Activated CD8-positive, alpha-beta memory T cell treated with anti-CD3 and anti-CD28 coated beads, Interleukin-2, amount 50 U/mL, for 1 hour (primary cell): ENCODE data around the gene RASL10A.

ENCODE experiments used
- DNase-seq: peaks from one replicate; pipeline ENCODE4 v3.0.0-alpha.2; 2020; ENCODE audit errors: extremely low read depth

The RASL10A gene

GRCh38 chr22:29339381-29340235 lies 24.1 kb upstream of the RASL10A start:
- no peak for DNase-seq

DNA sequence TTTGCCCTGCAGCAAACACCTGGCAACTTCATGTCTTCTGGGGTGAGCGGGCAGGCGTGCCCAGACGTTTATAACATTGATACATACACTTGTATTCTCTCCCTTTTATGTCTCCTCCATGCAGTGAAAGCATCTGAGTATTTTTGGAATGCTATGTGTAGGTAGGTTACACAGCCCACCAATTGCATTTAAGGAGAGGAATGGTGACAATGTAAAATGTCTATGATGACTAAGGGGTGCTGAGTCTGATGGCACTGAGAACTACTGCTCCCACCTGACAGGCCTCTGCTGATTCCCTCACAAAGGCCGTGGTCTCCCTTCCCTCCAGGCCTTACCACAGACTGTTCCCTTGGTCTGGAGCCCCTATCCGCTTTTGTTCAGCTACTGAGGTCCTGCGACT lies 22.9 kb upstream of the RASL10A start:
- no peak for DNase-seq

DNA sequence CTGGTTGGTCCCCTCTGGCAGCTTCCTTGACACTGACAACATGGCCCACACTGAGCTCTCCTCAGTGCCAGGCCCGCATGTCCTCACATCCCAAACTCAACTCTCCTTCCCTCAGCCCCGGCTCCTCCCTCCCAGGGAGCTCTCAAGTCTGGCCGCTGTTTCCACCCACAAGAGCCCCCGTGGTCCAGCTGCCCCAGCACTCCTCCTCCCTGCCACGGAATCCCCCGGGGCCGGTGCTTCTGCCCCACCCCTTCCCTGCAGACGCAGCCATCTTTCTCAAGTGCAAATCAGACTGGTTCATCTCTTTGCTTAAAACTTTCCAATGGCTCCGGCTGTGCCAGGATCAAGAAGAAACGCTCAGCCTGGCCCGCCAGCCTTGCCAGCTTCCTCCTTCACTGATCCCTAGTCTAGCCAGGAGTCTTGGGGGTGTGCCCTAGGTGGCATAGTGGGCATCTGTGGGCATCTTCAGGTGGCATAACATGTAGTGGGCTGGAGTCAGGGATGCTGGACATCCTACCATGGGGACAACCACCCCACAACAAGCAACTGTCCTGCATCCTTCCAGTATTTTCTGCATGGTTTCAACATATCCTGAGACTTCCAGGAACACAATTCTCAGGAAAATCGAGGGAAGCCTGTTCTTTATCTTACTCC lies 22.3 kb upstream of the RASL10A start:
- no peak for DNase-seq

GRCh38 chr22:29336751-29337490 lies 21.4 kb upstream of the RASL10A start:
- DNase-seq = no peak

GRCh38 chr22:29335656-29336055 lies 20.2 kb upstream of the RASL10A start:
- no peak for DNase-seq

GRCh38 chr22:29334696-29335344 lies 19.3 kb upstream of the RASL10A start:
- DNase-seq = no peak

GRCh38 chr22:29334148-29334547 lies 18.7 kb upstream of the RASL10A start:
- DNase-seq = no peak

DNA sequence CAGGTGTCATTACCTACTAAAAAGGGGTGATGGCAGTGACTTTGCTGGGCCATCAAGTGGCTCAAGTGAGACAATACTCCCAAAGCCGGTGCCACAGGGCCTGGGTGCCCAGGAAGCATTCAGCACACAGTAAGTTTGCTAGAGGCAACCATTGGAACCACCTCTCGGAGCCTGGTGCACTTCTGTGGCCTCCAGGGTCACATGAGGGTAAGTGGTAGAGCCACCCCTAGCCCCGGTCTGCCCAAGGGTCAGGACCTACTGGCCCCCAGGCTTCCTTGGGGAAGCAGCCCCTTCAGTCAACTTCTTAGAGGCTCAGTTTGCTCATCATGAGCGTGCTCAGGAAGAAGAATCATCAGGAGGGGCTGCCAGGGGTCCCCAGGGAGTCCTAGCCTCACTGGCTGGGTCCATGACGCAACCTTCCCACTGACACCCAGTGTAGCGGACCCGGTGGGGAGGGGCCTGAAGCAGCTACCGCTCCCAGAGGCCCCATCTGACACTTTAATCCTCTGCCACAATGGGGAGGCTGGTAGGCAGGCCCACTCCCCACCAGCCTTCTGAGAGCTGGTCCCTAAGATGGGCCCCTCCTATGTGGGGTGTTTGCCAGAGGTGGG lies 17.5 kb upstream of the RASL10A start:
- DNase-seq = no peak

DNA sequence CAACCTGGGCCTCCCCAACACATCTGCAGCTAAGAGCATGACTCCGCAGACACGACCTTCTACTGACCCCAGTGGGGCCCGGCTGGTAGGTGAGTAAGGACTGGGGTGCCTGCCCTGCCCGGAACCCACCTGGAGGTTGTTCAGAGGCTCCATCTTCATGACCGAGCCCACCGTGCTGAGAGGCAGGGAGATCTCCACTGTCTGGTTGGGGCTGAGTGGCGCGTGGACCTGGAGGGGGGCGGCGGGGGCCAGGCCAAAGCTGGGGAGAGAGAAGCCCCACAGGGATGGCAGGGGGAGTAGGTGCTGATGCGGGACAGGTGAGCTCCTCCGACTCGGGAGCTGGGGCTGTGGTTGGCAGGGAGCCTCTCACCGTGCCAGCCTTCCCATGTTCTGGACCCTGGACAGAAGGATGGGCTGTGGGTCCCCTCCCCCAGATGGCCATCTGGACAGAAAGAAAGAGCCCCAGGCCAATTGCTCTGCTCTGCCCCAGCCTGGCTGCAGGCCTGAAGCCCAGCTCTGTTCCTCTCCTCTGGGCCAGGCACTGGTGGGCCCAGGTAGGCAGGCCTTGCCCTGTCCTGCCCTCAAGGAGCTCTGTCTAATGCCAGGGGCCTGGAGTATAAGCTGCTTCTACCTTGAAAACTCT lies 16.3 kb upstream of the RASL10A start:
- no peak for DNase-seq

DNA sequence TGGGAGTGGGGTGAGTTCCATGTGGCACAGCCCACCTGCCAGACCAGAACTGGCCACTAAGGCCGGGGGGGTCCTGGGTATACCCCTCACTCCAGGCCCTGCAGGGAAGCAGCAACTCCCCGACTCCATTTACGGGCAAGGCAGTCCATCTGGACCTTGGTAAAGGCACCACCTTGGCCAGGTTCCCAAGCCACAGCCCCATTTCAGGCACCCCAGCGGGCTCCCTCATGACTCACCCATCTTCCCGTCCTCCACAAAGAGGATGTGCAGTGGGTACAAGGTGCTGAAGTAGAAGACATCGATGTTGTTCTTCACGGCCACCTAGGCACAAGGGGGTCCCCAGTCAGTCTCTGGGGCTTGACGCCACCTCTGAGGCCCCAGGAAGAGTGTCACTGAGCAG lies 15.7 kb upstream of the RASL10A start:
- no peak for DNase-seq

GRCh38 chr22:29330753-29331152 lies 15.3 kb upstream of the RASL10A start:
- DNase-seq = no peak

DNA sequence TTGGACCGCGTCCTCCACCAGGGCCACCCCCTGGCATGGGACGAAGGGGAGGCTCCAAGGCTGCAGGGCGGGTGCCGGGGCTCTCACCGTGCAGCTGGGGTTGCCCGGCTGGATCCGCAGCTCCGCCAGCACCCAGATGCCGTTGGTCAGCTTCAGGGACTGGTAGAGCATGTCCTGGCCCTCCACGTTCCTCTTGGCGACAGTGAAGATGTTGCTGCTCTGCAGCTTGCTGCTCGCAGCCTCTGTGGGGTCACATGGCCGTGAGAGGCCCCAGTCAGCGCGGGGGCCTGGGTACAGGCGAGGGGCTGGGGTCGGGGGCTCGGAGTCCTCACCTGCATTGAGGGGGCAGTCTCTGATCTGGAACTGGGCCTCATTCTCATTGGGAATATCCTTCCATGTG lies 14.8 kb upstream of the RASL10A start:
- no peak for DNase-seq

GRCh38 chr22:29329581-29329980 lies 14.1 kb upstream of the RASL10A start:
- no peak for DNase-seq

DNA sequence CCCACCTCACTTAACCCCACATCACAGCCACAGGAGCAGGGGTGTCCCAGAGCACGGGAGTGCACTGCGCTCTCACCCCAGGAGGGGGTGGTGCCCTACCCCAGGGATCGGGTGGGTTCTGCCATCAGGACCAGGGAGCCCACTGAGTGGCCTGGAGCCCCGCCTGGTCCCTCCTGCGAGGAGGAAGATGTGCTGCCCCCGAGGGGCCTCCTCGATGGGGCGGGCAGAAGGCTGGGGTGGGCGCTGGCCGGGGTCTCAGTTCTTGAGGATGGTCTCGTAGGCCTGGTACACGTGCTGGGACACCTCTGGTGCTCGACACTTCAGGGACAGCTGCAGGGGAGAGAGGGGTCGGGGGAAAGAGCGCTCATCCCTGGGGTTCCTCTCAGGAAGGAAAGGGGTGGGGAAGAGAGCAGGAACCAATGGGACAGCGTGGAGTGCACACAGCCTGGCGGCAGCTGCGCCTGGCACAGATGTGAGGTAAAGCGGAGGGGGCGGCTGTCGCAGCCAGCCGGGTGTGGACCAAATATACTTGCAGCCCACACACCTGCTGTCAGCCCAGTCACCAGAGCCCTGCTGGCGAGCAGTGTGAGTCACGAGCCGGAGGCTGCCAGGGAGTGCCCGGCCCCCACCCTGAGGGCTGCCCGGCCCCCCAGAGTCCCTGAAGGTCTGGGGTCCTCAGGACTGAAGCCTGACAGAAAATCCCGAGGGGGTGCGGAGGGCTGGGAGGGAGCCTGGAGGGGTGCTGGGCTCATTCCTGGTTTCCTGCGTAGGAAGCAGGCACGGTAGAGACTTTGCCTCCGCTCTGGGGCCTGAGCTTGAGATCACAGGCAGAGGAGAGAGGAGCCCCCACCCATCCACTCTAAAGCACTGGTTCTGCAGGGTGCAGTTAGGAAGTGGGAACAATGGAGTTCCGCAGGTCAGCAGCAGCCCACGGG lies 13.3 kb upstream of the RASL10A start:
- DNase-seq = no peak

DNA sequence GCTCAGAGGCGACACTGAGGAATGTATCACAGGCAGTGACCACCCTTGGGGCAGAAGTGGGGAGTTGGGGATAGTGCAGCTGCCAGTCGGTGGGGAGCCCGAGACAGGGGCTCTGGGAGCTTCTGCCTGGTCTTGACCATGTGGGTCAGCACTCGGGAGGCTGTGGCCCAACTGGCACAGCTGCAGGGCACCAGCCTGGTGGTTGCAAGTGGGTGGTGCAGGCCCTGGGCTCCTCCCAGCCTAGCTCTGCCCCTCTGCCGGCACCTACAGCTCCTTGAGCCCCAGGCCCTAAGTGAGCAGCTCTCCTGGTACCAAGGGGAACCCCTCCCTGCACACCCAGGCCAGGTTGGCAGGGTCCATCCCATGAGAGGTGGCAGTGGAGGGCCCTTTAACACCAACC lies 12.6 kb upstream of the RASL10A start:
- no peak for DNase-seq

GRCh38 chr22:29327089-29327764 lies 11.7 kb upstream of the RASL10A start:
- DNase-seq = no peak

DNA sequence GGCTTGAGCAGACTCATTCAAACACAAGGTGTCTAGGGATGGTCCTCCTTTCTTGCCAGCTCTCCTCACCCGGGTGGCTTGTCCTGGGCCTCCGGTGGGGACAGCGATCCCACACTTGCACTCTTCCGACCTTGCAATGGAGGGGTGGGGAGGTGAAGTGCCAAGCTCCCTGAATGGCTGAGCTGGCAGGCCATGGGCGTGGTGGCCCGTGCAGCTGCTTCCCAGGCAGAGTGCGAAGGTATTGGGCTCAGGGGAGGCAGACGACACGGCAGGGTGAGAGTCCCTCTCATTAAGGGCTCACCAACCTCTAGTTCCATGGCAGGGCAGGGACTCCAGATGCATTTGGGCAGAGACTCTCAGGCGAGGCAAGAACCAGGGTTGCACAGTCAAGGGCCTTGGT lies 11.0 kb upstream of the RASL10A start:
- DNase-seq = no peak

DNA sequence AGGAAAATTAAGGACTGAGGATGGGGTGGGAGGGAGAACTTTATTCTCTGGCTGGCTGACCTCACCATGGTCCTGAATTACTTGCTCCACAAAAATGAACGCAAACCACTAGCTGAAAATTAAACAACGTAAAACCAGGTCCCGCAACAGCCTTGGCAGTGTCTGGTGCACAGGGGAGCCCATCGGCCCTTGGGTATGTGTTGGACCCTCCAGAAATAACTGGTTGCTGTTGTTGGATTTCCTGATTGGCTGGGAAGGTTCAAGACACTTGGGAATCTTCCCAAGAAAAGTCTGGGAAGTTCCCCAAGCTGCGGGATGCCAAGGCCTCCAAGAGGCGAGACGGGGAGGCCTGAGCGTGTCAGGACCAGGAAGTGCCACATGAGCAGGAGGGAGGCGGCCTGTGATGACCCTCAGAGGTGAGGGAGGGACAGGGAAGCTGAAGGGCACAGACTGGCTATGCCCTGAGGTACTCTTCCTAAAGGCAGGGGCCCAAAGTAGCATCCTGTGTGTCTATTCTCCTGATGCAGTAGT lies 10.4 kb upstream of the RASL10A start:
- no peak for DNase-seq

DNA sequence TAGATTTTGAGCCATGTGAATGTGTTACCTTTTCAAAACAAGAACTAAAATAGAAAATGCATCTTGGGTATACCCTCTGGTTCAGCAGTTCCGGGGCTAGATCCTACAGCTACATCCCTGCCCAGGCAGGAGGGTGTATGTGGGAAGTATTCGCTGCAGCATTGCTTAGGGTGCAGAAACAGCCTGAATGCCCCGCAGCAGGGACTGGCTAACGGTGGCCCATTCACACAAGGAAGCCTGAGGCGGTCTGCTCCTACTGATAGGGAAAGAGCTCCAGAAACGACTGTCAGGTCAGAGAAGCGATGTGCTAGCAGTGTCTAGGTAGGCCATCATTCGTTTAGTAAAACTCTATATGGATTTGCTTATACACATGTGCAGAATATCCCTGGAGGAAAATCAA lies 9.9 kb upstream of the RASL10A start:
- no peak for DNase-seq
